HG03135 (cell line): ENCODE data around the gene ARHGEF28.

Experiments
- ATAC-seq: cut with Tn5 transposase; IDR thresholded peaks from one replicate; pipeline ENCODE4 v1.9.1; 2021; ENCODE audit warnings: mild to moderate bottlenecking, moderate library complexity; ENCODE audit not compliant: unreplicated experiment

ARHGEF28 gene

DNA sequence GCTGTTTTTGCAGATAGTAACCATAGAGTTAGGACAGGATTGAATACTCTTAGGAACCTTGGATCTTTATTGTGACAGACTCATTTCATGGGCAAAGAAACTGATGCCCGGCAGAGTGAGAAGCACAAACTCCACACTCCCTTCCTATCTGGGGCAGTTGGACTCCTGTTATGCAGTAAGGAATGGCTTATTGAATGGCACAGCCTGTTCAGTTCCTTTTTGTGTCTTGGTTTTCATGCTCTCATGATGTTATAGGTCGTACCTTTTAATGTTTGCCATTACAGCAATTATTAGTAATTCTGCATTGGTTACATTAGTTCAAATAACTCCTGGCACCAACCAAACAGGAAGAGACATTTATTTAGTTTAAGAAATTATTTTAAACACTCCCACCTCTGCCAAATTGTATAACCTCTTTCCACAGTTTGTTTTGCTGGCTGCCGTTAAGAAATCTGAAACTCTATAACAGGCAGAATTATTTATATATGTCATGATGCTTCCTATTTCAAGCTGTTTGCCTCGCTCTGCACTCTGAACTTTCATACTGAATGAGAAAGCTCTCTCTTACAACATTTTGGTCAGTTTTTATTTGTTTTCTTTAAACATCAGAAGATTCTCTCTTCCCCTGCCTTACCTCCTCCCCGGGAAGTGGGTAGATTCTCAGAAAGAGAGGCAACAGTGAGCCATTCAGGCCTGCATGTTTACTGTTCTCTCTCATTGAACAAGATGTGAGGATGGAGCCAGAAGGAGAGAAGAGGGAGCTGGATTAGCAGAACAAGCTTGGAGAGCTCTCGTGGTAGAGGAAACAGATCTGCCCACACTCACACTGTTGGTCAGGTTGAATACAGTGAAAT lies 144.4 kb downstream of the ARHGEF28 start:
- no peak for ATAC-seq

DNA sequence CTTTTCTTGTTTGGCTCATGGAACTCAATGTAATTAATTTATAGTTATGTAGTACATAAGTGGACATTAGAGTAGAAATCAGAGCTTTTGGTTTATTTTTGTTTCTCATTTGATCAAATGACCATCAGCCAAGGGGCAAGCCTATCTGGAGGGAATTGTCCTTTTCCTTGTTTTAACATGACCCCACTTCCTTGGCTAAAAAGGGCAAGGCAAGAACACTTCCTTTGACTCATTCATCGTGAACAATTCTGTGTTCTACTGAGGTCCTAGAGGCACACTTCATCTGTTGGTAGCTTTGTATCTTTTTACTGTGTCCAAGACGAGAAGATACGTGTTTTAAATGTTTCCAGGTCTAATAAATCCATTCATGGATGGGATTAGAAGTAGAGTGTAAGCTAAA lies 148.9 kb downstream of the ARHGEF28 start:
- ATAC-seq: no peak

DNA sequence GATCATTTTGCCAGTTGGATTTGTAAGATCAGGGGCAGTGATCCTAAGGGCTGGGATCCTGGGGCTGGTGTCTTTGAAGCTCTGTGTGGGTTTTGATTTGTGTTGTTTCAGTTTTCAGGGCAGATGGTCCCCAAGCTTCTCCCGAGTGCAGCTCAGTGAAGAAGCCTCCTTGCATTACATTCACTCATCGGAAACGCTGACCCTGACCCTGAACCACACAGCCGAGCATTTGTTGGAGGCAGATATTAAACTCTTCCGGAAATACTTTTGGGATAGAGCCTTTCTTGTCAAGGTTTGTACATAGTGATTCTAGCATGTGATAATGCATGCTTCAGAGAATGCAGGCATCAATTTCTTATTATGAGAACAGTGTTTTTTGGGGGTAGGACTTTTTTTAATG lies 150.4 kb downstream of the ARHGEF28 start:
- ATAC-seq: no peak

DNA sequence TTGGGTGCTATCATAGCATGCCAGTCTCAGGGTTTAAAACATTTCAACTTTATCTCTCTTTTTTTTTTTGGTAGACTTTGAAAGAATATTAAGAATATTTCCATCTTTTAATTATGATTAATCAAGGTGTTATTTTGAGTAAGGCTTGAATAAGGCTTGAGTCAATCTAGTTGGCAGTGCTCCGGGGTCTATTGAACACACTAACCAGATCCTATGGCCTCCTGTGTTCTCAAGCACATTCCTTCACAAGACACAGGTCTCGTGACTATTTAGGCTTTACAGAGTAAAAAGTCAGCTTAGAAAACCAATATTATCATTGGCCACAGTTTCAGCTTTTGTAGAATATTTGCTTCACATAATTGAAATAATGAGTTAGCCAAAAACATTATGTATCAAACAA lies 151.2 kb downstream of the ARHGEF28 start:
- ATAC-seq: no peak

DNA sequence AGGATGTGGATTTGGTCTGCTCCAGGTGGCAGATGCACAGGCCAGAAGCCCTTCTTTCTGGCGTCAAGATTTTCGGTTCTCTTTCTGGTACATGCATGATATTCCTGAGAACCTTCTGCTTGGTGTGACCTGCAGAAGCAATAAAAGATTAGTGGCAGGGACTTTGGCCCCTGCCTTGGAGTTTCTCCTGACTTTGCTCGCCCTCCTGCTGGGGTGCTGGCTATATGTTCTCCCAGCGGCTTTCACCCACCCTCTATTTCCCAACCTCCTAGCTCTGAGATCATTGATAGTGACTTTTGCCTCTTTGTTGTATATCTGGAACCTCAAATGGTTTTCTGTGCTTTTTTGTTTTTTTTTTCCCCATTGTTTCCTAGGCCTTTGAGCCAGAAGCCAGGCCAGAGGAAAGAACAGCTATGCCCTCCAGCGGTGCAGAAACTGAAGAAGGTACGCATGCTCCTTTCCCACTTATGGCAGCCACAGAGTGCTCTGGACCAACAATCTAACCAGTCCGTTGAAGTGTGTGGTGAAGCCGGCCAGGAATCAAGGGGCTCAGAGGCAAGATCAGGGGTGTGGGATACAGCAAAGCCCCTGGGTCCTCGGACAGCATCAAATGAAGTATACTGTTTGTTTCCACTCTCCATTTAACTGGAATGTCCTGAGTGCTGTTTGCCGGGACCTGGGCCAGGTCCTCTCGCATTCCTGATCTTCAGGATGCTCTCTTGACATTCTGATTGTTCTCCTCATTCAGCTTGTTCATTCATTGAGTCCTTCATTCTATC lies 154.5 kb downstream of the ARHGEF28 start:
- no peak for ATAC-seq

DNA sequence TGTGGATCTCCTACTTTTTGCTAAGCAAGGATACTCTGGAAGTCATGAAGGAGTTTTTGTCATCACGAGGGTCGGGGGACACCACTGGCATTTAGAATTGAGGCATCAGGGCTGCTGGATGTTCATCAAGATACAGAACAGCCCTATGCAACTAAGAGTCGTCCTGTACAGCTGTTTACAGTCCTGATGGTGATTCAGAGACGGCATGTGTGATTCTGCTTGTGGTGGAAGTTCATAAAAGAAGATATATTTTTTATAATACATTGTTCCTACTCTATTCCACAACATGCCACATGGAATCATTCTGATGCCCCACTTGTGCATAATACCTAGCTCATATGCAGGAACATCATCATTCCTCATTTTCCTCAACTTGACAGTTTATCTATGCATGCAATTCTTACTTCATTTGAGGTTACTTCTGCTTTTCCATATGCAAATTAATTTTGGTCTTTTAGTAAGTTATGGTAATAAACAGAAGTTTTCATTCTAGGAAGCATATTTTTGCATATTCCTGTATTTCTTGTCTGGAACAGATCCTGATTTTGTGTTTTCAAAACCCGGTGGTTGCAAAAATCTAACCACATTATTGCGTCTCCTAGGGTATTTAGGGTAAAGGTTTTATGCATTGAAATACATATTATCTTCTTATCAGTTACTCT lies 155.2 kb downstream of the ARHGEF28 start:
- no peak for ATAC-seq

DNA sequence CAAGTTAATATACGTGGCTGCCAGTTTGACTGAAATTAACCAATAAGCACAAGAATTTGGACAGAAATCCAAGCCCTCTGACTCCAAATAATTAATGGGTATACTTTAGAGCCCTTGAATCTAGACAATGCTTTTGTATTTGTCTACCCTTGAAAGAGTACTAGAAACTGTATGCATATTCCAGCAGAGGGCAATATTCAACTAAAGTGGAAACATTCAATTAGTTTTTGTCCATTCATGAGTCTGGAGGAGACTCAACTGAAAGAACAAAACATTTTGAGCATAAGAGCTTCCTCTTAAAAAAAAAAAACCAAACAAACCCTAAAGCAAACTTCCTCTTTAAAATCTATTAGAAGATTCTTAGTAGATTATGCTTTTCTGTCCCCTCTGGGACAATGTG lies 157.8 kb downstream of the ARHGEF28 start:
- no peak for ATAC-seq

DNA sequence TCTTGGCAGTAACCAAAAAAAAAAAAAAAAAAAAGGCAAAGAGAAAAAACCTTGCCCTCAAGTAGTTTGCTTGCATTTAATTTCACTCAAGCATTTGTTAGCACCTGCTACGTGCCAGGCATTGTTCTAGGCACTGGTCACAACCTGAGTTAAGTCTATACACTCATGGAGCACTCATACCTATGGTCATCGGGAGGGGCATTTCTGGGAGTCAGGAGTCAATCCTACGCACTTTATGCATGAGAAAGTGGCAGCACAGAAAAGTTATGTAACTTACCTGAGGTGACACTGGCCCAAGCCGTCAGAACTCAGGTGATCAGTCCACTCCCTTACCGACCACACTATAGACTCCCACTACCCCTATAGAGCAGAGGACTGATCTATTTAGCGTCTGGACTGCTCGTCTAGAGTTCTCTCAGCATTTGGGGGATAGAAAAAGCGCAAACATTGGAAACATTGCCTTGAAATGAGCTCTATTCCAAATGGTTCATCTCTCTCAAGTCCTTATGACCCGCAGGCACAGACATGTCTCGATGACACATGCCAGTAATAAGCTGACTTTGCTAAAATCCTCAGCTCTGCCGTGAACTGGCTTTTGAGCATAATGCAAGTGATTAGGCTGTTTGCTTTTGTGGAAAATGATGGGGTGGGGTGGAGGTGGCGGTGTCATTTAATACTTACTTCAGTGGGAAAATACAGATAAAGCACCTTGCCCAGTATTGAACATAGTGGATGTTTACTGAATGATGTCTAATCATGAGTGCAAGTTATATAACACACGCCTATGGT lies 160.2 kb downstream of the ARHGEF28 start:
- no peak for ATAC-seq

DNA sequence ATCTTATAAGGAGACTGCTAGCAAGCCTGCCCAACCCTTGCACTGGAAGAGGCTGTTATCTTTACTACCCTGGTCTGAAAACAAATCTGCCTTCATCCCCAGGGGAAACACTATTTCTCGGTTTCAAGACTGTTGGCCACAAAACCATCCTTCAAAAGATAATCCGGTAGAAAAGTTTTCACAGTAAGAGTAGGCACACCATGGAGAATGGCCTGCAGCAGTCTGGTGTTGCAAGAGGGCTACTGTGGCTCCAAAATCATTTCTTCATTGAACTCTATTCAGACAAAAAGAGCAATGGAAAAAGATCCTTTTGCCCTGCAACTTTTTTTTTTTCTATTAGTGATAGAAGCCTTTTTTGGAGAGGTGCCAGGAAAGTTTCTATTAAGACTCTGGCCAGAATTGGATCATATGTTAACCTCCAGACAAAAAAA lies 163.9 kb downstream of the ARHGEF28 start:
- no peak for ATAC-seq

DNA sequence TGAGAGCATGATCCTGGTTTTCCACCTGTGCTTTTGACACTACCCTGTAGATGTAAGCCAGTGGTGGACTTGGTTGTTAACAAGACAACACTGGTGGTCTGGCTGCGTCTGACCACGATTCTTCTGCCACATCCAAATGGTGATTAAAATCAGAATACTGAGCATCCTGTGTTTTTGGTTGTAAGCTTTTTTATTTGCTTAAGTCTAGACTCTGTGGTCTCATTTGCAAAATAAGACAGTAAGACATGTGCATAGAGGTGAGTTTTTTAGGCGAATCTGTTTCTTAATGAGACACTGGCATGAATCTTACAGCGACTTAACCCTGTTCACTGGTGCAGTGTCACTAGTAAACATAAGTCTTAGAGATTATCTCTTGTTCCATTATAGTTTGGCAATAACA lies 165.4 kb downstream of the ARHGEF28 start:
- ATAC-seq: no peak

DNA sequence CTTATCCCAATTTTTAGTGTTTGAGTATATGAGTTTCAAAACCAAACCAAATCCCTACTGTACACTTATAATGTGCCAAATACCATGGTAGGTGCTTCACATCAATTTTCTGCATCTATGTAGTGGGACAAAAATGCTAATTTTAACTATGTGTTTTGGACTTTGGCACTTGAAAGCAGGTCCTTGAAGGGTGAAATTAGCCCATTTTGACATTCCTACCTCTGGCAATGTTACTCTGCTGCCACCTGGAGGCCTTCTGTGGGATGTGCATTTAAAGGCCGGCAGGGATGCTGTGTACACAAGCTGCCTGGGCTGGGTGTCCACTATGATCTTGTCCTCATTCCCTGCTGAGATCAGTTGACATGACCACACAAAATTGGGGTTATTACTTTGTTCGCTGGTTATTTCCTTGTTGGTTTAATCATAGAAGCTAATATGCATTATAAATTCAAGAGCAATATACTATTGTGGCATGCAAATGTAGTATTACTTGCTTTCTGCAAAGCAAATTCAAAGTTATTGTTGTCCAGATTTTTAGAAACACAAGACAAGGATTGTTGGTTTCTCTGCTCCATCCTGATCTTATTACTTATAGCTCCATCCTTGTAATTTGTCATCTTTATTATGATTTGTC lies 166.8 kb downstream of the ARHGEF28 start:
- peak; percentile 58 for ATAC-seq

DNA sequence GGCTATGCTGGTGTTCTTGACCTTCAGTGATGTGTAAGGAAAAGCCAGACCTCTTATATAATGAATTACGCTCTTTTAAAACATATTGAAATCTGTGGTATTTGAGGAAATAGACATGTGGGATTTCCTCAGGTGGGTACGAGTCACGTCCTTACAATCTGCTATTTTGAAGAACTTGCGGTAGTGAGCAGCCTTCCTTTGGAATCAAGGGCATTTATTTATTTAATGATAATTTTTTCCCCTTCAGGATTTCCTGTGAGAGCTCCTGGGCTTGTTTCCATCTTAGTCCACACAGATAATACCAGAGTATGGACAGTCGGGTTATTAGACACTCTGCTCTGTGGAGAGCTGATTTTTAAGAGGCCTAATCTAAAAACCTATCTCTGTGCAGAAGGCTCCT lies 167.9 kb downstream of the ARHGEF28 start:
- no peak for ATAC-seq

DNA sequence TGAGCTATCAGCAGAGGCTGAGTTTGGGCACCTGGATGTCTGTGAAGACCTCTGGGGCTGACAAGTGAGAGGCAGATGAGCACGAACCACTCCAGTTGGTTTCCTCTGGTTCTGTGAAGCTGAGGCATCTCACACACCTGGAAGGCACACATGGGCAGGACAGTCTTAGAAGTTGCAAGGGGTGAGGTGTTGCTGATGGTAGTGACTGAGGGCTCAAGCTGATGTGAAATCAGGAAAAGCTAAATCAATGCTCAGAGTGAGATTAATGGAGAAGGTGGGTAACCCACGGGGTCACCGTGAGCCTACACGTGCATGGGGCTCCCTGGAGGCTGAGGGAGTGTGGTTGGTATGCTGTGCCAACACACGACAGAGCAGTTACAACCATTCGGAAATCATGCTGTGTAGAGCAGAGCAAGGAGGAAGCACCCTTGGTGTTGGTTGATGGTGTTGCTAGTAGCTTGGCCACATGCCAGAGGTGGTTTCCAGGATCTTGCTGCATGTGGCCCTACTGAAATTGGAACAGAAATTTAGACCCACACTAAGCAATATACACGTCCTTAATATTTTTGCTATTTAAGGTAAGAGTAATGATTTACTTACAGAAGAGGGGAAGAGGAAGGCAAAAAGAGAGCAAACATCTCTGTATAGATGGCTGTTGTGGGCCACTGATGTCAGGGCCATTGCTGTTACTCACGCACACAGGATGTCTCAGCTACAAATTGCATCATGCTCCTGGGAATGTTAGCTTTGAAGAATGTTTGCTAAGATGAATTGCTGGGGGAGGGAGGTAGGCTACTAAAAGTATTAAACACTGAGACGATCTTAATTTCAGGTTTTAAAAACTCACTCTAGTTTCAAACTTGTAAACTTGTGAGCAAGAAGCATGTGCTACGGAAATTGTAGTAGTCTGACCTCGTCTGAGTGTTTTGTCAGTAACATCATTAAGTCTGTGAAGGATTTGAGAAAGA lies 170.5 kb downstream of the ARHGEF28 start:
- peak; percentile 59 for ATAC-seq

DNA sequence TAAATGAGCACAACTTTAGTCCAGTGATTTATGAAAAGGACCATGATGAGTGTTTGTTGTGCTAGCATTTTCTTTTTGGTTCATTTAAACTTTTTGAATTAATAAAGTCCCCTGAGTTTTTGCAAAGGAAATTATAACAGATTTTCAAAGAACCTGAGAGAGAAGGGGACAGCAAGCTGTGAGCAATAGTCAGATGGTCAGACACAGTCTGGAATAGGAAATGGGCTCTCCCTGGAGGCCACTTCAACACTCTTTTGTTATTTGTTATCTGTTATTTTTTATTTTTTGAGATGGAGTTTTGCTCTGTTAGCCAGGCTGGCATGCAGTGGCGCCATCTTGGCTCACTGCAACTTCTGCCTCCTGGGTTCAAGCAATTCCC lies 171.1 kb downstream of the ARHGEF28 start:
- no peak for ATAC-seq

DNA sequence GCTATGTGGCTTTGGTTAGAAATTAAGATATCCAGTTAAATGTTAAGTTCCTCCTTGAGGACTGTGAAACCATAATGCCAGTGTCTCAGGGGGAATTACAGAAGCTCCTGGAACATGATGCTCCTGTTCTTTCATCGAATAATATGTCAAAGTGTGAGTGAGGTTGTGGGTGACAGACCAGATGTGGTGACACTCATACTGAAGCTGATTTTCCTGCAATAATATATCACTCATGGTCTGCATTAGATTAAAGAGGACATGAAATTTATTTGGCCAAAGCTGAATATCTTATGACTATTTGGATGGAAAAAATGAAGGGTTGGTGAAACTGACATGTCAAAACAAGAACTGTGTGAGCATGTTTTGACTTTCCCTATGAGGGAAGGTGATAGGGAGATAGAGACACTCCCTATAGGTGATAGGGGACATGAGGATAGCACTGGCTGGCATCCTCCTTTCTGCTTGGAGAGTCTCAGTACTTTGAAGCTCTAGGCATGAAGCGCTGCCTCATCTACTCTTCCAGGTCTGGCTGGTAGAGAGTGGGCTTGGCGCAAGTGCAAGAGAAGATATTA lies 173.5 kb downstream of the ARHGEF28 start:
- no peak for ATAC-seq

DNA sequence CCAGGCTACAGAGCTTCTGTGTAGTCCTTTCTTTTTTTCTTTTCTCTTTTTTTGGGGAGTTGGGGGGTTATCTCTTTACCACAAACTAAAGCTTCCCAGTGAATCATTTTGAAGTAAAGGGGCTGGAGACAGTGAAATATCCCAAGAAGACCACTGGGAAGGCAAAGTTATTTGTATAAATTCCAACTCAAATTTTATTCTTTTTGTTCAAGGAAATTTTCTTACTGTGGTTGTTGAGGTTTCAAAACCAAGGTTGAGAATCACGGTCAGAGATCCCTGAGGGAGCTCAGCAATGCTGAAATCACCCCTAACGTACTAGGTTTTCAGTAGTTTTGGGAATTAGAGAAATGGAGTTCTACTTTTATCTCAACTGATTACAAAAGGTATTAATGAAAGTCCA lies 175.7 kb downstream of the ARHGEF28 start:
- no peak for ATAC-seq

DNA sequence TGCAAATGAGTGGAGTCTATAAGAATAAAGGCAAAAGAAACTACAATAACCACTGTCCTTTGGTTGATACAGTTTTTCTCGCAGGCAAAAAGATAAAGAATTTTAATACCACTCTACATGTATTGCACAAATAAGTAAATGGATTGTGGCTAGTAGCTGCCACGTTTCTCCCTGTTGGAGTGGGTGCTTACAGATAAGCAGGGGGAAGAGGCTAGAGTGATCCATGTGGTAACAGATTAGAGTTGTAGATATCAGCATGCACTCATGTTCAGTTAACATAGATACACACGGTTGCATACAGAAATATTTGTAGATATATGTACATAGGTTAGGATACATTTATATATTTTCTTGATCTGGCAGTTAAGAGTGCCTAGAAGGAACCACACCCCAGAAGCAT lies 179.5 kb downstream of the ARHGEF28 start:
- ATAC-seq: no peak

DNA sequence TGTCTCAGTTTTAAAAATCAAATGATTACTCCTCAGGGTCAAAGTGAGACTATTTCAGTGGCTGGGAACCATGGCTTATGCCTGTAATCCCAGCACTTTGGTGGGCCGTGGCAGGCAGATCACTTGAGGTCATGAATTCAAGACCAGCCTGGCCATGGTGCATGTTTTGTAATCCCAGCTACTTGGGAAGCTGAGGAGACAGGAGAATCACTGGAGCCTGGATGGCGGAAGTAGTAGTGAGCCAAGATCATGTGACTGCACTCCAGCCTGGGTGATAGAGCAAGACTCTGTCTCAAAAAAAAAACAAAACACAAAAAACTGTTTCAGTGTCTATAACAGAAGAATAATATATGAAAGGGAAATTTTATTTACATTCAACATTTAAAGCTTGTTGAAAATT lies 182.9 kb downstream of the ARHGEF28 start:
- no peak for ATAC-seq

DNA sequence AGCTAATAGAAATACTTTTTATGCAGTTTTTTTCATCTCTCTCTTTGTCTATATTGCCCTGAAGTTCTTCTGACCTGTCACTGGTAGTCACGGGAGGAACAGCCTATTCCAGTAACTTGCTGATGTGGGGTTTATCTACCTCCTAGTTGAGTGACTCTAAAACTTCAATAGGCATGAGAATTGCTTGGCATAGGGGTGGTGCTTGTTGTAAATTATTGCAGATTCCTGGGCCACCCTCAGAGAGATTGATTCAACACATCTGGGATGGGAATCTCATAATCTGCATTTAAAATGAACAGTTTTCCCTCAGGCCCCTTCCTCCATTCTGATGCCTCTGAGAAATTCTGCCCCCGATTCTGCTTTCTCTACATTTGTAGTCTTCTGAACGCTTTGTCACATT lies 184.4 kb downstream of the ARHGEF28 start:
- no peak for ATAC-seq
